22Rv1 (cell line): Measurements from ENCODE around the gene BFAR.

Experiments used
- H3K27ac ChIP-seq: fragments of 450-650 bp; 2 replicates; pipeline ENCODE4 v1.5.1; 2017
- ZFX ChIP-seq: fragments of 450-650 bp; IDR thresholded peaks from 2 replicates; pipeline ENCODE4 v1.6.1; 2017; ENCODE audit warnings: antibody characterized with exemption, borderline replicate concordance
- TF ChIP-seq, protein P1 (sequence below): fragments of 450-650 bp; IDR thresholded peaks from 2 replicates; pipeline ENCODE4 v1.5.1; 2017; ENCODE audit warnings: mild to moderate bottlenecking

Gene BFAR, protein sequence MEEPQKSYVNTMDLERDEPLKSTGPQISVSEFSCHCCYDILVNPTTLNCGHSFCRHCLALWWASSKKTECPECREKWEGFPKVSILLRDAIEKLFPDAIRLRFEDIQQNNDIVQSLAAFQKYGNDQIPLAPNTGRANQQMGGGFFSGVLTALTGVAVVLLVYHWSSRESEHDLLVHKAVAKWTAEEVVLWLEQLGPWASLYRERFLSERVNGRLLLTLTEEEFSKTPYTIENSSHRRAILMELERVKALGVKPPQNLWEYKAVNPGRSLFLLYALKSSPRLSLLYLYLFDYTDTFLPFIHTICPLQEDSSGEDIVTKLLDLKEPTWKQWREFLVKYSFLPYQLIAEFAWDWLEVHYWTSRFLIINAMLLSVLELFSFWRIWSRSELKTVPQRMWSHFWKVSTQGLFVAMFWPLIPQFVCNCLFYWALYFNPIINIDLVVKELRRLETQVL

DNA sequence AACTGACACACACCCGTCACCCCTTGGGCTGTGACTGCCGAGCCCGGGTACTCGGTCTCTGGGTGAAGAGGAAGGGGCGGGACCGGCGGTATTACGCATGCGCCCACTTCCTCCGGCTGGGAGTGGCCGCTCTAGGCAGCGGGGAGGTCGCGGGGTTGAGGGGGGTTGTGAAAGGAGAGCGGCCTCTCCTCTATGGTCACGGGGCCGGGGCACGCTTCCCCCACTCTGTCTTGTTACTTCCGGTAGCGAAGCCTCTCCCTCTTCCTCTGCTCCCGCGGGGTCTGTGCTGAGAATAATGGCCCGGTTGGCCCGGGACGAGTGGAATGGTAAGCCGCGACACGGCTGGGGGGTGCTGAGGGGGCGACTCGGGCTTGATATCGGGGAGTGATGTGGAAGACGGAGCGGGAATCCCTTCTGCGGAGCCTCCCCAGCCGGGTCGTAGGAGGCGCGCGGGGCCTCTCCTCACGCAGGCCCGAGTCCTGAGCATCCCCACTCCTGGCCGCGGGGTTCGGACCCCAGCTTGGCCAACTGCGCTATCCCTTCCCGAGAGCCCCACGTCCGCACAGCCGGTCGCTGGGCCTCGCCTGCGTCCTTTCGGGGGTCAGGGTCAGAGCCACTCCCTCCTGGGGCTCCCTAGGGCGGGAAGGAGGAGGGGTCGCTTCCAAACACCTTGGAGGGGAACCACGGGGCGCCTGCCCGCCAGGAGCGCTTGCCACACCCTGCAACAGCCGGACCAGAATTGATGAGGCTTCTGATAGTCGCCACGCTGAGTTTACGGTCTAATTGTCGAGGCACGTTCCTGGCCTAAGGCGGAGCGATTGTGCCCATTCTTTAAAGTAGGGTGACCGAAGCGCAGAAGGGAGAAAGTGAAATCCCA is at the start of gene BFAR:
Gene BFAR, plus strand, starts transcription at position 259 of the 877 bp plus-strand sequence. CDS start 11,396 bp downstream, outside the sequence.
- TF ChIP-seq ZFX: no peak
- TF ChIP-seq, protein P1, sequence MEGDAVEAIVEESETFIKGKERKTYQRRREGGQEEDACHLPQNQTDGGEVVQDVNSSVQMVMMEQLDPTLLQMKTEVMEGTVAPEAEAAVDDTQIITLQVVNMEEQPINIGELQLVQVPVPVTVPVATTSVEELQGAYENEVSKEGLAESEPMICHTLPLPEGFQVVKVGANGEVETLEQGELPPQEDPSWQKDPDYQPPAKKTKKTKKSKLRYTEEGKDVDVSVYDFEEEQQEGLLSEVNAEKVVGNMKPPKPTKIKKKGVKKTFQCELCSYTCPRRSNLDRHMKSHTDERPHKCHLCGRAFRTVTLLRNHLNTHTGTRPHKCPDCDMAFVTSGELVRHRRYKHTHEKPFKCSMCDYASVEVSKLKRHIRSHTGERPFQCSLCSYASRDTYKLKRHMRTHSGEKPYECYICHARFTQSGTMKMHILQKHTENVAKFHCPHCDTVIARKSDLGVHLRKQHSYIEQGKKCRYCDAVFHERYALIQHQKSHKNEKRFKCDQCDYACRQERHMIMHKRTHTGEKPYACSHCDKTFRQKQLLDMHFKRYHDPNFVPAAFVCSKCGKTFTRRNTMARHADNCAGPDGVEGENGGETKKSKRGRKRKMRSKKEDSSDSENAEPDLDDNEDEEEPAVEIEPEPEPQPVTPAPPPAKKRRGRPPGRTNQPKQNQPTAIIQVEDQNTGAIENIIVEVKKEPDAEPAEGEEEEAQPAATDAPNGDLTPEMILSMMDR: no peak

DNA sequence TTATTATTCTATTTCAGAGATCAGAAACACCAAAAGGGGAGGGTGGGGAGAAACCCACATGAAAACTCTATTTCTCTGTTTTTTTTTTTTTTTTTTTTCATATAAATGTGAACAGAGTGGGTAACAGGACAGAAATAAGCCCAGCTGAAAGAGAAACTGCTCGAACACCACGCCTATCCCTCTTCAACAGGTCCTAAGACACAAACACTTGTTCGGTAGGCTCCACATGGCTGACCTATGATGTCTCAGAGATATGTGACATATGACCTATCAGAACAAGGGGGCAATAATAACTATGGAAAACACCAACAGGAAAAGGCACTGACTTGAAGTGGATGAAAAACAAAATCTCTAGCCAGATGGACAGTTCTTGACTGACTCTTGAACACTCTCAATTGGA is 47.5 kb upstream of the BFAR start:
- TF ChIP-seq, protein P1: no peak
- TF ChIP-seq ZFX: no peak
- no peak overlapping the region for H3K27ac ChIP-seq

More for the DNA sequence above, at the start of gene BFAR:
- H3K27ac ChIP-seq: peak within 1 kb of the TSS; percentile 94

DNA sequence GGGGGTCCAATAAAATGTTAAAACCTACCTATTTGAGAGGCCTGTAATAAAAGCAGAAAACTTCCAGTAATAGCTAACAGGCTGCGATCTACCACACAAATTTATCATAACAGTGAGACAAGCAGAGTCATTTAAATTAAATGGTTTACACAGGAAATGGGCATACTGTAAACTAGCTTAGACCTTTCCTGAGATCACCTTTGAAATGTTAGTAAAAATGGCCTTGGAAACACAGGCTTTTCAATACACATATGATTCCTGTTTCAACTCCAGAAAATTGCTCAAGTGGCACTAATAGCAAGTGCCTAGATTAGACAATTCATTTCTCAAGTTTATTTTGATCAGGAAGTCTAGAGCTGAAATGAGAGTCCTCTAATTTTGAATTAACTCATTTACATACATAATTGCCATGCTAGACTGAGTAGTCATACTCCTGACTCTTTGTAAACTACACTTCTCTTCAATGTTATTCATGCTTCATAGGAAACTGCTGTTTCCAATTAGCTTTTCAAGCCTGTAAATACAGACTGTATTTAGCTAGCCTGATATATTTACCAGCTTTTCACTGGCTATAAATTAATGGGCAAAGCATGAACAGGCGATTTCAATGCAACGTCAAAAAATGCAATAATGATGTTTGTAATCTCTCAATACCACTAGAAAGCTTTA is 46.0 kb upstream of the BFAR start:
- TF ChIP-seq, protein P1: no peak
- no peak for TF ChIP-seq ZFX
- H3K27ac ChIP-seq: no peak overlapping the region

DNA sequence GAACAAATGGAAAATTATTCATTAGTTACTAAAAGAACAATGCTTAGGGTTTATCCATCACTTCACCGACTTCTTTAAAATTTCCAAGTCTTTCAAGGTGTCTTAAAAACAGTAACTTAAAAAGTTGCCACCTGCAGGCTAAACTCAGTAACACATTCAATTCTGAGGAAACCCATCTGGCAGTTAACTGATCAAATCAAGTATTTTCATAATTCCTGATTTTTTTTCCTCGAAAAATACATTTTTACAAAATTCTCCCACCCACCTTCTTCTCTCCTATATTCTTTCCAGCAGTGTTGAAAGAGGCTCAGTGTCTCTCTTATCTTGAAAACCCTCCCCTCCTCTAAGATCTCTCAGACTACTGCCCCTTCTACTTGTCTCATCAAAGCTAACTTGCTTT is 32.6 kb upstream of the BFAR start:
- TF ChIP-seq, protein P1: peak; percentile 54
- no peak for TF ChIP-seq ZFX
- no peak overlapping the region for H3K27ac ChIP-seq

DNA sequence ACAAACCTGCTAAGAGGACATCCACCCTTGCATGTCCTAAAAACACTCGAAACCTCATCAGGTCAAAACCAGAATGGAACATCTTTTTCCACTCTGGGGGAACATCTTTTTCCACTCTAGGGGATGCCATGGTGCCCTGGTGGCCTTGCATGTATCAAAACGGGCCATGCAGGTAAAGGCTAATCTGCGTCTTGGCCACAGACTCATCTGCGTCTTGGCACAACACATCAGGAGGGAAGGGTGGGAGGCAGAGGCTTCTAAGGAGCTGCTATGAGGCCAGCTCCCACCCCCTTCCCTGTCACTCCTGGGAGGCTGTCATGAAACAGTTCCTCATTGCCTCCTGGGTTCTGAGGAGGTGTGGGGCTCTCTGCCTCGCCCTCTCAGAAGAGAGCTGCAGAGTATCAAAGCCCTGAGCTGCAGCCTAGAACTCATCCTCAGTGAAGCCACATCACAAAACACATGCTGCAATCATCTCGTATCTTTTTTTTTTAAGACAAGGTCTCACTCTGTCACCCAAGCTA is 30.2 kb upstream of the BFAR start:
- no peak overlapping the region for H3K27ac ChIP-seq
- TF ChIP-seq, protein P1: no peak
- no peak for TF ChIP-seq ZFX

DNA sequence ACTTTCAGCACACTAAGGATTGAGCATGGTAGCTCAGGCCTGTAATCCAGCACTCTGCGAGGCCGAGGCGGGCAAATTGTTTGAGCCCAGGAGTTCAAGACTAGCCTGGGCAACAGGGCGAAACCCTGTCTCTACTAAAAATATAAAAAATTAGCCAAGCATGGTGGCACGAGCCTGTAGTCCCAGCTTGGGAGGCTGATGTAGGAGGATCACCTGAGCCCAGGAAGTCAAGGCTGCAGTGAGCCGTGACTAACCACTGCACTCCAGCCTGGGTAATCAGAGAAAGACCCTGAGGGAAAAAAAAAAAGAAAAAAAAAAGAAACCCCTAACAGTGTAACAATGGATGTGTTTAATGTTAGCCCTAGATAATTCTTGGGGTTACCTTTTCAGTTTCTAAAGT is 26.6 kb upstream of the BFAR start:
- no peak overlapping the region for H3K27ac ChIP-seq
- TF ChIP-seq, protein P1: no peak
- no peak for TF ChIP-seq ZFX
